Uterus (tissue), 4 donors: ENCODE results near the gene STAT6. TPM values are rescaled to one million over a fixed set of nuclear protein-coding genes. Genes with fewer than 3 reads are reported as not detected.
A peak's percentile ranks its signal among the peaks of the same experiment; 100 is the strongest.

Experiments
- DNase-seq, 2 donors: peaks; one replicate each; pipeline ENCODE4 v3.0.0-alpha.2; 2019 to 2020
- H3K27ac ChIP-seq, 2 donors: fragments of 200-600 bp; sonication (generic); 1 replicate in 1 of 2; 2 replicates in 1 of 2; pipeline ENCODE4 v1.5.1; 2016 to 2018
- H3K27me3 ChIP-seq, 2 donors: fragments of 200-600 bp; sonication (generic); one replicate each; pipeline ENCODE4 v1.5.1; 2018 to 2019; ENCODE audit warnings: control low read depth in 1 of 2
- H3K36me3 ChIP-seq, 2 donors: fragments of 200-600 bp; sonication (generic); one replicate each; pipeline ENCODE4 v1.5.1; 2019; ENCODE audit warnings: control low read depth in 1 of 2
- H3K4me1 ChIP-seq, 2 donors: fragments of 200-600 bp; sonication (generic); one replicate each; pipeline ENCODE4 v1.5.1; 2018 to 2019; ENCODE audit warnings: control low read depth in 1 of 2
- H3K4me3 ChIP-seq, 2 donors: fragments of 200-600 bp; sonication (generic); 1 replicate in 1 of 2; 2 replicates in 1 of 2; pipeline ENCODE4 v1.5.1; 2018 to 2019; ENCODE audit warnings: mild to moderate bottlenecking in 1 of 2
- H3K9me3 ChIP-seq, 2 donors: fragments of 200-600 bp; sonication (generic); one replicate each; pipeline ENCODE4 v1.5.1; 2019; ENCODE audit warnings: control low read depth in 1 of 2
- POLR2A ChIP-seq, 2 donors: fragments of 450-650 bp; IDR thresholded peaks; one replicate each; pipeline ENCODE4 v1.6.1; 2016; ENCODE audit warnings: antibody characterized with exemption in 2 of 2, mild to moderate bottlenecking in 1 of 2, moderate library complexity in 1 of 2
- intact Hi-C: fragments of 100-400 bp; cut with DNase I; formaldehyde crosslinking; loops from one replicate; pipeline ENCODE4 v1.15.1; 2023; ENCODE audit warnings: low total_unique reads
- total RNA-seq, 4 donors: library from RNA; depleted of rRNA in 3 of 4; stranded (reverse); fragments of >200 nt in 3 of 4; gene quantifications; one replicate each; pipeline versions ENCODE4 v1.1.0 to v1.2.4, GENCODE V29; 2014 to 2023
- TF ChIP-seq, protein P1 (sequence below), 4 experiments: fragments of 200-600 bp in 2 of 4; fragments of 450-650 bp in 2 of 4; sonication (generic) in 2 of 4; IDR thresholded peaks; one replicate each; pipeline ENCODE4 v1.5.1; 2016 to 2019; ENCODE audit warnings: antibody characterized with exemption in 4 of 4, mild to moderate bottlenecking in 2 of 4, moderate library complexity in 1 of 4
- donor health status: DM: yes; HTN: yes; CAD: no.

STAT6 gene
- total RNA-seq, 4 donors from 2014 or later: 62.5 to 242 (median 94.3) TPM

- H3K27ac ChIP-seq: no peak overlapping the region
- no peak overlapping the region for H3K4me3 ChIP-seq
- no peaks in the 10 kb centered on the region for H3K36me3 ChIP-seq
- DNase-seq: no peak
- H3K4me1 ChIP-seq: no peaks in the 10 kb centered on the region
- TF ChIP-seq, protein P1, sequence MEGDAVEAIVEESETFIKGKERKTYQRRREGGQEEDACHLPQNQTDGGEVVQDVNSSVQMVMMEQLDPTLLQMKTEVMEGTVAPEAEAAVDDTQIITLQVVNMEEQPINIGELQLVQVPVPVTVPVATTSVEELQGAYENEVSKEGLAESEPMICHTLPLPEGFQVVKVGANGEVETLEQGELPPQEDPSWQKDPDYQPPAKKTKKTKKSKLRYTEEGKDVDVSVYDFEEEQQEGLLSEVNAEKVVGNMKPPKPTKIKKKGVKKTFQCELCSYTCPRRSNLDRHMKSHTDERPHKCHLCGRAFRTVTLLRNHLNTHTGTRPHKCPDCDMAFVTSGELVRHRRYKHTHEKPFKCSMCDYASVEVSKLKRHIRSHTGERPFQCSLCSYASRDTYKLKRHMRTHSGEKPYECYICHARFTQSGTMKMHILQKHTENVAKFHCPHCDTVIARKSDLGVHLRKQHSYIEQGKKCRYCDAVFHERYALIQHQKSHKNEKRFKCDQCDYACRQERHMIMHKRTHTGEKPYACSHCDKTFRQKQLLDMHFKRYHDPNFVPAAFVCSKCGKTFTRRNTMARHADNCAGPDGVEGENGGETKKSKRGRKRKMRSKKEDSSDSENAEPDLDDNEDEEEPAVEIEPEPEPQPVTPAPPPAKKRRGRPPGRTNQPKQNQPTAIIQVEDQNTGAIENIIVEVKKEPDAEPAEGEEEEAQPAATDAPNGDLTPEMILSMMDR (IDR thresholded peaks at IDR 0.05): no peak
- TF ChIP-seq POLR2A (IDR thresholded peaks at IDR 0.05): no peak
- no peaks in the 10 kb centered on the region for H3K9me3 ChIP-seq
- intact Hi-C loops: no loop called here
- H3K27me3 ChIP-seq: no peaks in the 10 kb centered on the region
Observed at GRCh38 chr12:57119294-57120085, 8.3 kb upstream of the STAT6 start.

- no peaks in the 10 kb centered on the region for H3K4me1 ChIP-seq
- H3K27ac ChIP-seq: no peak overlapping the region
- intact Hi-C loops: no loop called here
- no peak for DNase-seq
- H3K9me3 ChIP-seq: no peaks in the 10 kb centered on the region
- no peak overlapping the region for H3K4me3 ChIP-seq
- no peaks in the 10 kb centered on the region for H3K36me3 ChIP-seq
- no peak for TF ChIP-seq POLR2A (IDR thresholded peaks at IDR 0.05)
- TF ChIP-seq, protein P1 (IDR thresholded peaks at IDR 0.05): no peak
- no peaks in the 10 kb centered on the region for H3K27me3 ChIP-seq
Observed at GRCh38 chr12:57118711-57119271, 7.6 kb upstream of the STAT6 start.

DNA sequence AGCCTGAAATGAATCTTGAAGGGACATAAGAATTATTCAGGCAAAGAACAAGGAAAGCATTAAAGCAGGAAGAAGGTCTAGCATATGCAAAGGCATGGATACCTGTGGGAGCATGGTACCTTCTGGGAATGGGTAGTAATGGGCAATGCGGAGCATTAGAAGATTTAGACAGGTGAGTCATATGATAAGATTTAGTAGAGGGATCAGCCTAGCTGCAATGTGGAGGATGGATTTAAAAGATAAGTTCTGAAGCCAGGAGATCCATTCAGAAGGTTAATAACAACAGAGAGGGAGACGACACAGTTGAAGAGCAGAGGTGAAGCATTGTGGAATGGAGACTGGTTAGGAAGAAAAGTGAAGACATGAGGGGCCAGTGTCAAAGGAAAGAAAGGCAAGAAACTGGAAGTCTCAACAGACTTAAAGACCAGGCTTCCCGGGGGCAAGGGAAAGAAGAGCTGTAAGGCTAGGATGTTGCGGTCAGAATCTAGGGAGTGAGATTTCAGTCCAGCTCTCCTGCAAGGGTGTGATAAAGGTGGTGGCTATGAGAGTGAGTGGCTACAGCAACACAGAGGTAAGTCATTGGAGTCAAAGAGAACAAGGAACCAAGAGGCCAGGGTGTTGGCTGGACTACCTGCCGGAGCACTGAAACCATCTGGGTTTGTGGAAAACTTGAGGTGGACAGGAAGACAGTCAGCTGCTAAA lies 5.6 kb upstream of the STAT6 start:
- H3K36me3 ChIP-seq: no peaks in the 10 kb centered on the region
- no peak for TF ChIP-seq POLR2A (IDR thresholded peaks at IDR 0.05)
- TF ChIP-seq, protein P1 (IDR thresholded peaks at IDR 0.05): no peak
- DNase-seq: no peak
- H3K4me1 ChIP-seq: peaks cover 0 to 9% of the 10 kb centered on the region in 2 donors
- intact Hi-C loops: no loop called here
- no peak overlapping the region for H3K4me3 ChIP-seq
- H3K27ac ChIP-seq: no peak overlapping the region
- no peaks in the 10 kb centered on the region for H3K27me3 ChIP-seq
- H3K9me3 ChIP-seq: no peaks in the 10 kb centered on the region

DNA sequence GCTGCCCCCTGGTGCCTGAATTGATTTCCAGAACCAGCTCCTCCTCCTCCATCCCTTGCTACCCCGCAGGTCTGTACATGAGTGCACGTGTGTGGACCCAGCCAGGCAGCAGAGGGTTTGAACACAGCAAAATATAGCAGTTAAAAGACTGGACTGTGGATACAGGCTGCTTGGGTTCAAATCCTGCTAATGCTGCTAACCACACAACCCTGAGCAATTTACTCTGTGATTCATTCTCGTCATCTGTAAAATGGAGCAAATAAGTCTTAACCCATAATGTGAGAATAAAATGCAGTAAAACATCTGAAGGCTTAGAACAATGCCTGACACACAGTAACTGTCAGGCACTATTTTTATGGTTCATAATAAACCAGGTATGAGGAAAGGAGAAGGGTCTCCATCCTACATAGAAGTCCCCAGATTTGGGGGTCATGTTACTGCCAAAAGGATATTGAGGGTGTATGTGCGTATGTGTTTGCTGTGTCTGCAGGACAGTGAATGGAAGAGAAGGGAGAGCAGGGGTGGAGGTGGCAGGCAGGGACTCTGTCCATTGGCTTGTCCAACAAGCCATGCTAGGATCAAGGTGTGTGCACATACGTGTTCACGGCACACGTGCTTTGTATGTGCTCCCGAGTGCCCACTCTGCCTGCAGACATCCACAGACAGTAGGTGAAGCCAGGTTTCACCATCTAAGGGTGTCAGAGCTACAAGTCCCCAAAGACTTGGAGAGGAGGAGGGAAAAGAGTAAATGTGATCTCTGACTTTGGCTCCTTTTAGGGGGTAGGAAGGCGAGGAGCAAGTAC lies 1.5 kb upstream of the STAT6 start:
- no peaks in the 10 kb centered on the region for H3K36me3 ChIP-seq
- no peak for DNase-seq
- H3K27me3 ChIP-seq: no peaks in the 10 kb centered on the region
- peaks cover 0 to 14% of the 10 kb centered on the region in 2 donors for H3K4me1 ChIP-seq
- no peaks in the 10 kb centered on the region for H3K9me3 ChIP-seq
- intact Hi-C loops: loop anchor here (5.0 kb wide), 1 partner anchor 40 kb away; no protein-coding TSS in a partner anchor
- H3K4me3 ChIP-seq: peak overlapping the region; percentile 64 to 85
- H3K27ac ChIP-seq: peak overlapping the region; percentile 98 to 100
- TF ChIP-seq POLR2A (IDR thresholded peaks at IDR 0.05): no peak
- TF ChIP-seq, protein P1 (IDR thresholded peaks at IDR 0.05): peak in 1 of 4 experiments; percentile 80
